Left ventricle myocardium inferior (tissue), 1 donor: ENCODE data around the gene BNIP2. TPM values are rescaled to one million over a fixed set of nuclear protein-coding genes. Genes with fewer than 3 reads are reported as not detected.
A peak's percentile ranks its signal among the peaks of the same experiment; 100 is the strongest.

ENCODE experiments used
- DNase-seq: peaks from one replicate; pipeline ENCODE4 v3.0.0-alpha.2; 2020
- H3K27ac ChIP-seq: fragments of 200-600 bp; replicated peaks from 2 replicates; pipeline ENCODE4 v1.8.0; 2021
- H3K27me3 ChIP-seq: fragments of 200-600 bp; 2 replicates; pipeline ENCODE4 v1.8.0; 2021; ENCODE audit warnings: low read depth
- H3K36me3 ChIP-seq: fragments of 200-600 bp; 2 replicates; pipeline ENCODE4 v1.8.0; 2021
- H3K4me1 ChIP-seq: fragments of 200-600 bp; 2 replicates; pipeline ENCODE4 v1.8.0; 2021
- H3K4me3 ChIP-seq: fragments of 200-600 bp; 2 replicates; pipeline ENCODE4 v1.8.0; 2021; ENCODE audit warnings: mild to moderate bottlenecking, moderate library complexity
- H3K9me3 ChIP-seq: fragments of 200-600 bp; replicated peaks from 2 replicates; pipeline ENCODE4 v1.8.0; 2021
- intact Hi-C: fragments of 100-400 bp; cut with micrococcal nuclease; formaldehyde crosslinking; loops from one replicate; pipeline ENCODE4 v1.11.0; 2022
- total RNA-seq: library from RNA; stranded (reverse); fragmentation: NEBNext Ultra II Directional; extraction: Animal tissue kit (Norgen Biotek cat#: 25700); gene quantifications from one replicate; pipeline ENCODE4 v1.2.1, GENCODE V29; 2021
- TF ChIP-seq, protein P1 (sequence below): fragments of 200-600 bp; IDR thresholded peaks from 2 replicates; pipeline ENCODE4 v1.8.0; 2021; ENCODE audit warnings: antibody characterized with exemption, mild to moderate bottlenecking, borderline replicate concordance
- donor health status: DM: no; HTN: yes; CAD: no; lungs with severe emphysema.

BNIP2 gene
- total RNA-seq, 1 donor from 2014 or later = 78.0 TPM

DNA sequence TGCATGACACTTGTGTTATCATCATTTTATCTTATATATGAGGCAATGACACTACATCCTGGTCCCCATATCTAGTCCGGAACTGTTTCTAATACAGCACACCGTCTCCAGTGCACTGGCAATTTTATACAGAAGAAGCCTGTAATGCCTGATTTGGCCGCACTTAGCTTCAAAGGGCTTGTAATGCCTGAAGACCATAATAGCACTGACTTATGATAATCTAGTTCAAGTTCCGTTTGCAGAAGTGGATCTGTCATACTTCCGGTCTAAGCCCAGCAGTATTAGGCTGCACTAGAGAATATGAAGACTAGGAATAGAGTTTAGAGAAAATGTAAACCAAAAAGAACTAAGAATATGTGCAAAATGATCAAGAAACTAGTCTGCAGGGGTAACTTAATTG lies 1.3 kb downstream of the BNIP2 start:
- H3K4me1 ChIP-seq = peaks cover 62% of the 10 kb centered on the region
- H3K36me3 ChIP-seq = peaks cover 6% of the 10 kb centered on the region
- DNase-seq = no peak
- TF ChIP-seq, protein P1, sequence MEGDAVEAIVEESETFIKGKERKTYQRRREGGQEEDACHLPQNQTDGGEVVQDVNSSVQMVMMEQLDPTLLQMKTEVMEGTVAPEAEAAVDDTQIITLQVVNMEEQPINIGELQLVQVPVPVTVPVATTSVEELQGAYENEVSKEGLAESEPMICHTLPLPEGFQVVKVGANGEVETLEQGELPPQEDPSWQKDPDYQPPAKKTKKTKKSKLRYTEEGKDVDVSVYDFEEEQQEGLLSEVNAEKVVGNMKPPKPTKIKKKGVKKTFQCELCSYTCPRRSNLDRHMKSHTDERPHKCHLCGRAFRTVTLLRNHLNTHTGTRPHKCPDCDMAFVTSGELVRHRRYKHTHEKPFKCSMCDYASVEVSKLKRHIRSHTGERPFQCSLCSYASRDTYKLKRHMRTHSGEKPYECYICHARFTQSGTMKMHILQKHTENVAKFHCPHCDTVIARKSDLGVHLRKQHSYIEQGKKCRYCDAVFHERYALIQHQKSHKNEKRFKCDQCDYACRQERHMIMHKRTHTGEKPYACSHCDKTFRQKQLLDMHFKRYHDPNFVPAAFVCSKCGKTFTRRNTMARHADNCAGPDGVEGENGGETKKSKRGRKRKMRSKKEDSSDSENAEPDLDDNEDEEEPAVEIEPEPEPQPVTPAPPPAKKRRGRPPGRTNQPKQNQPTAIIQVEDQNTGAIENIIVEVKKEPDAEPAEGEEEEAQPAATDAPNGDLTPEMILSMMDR = no peak
- intact Hi-C loops = no loop called here
- H3K27ac ChIP-seq = peak overlapping the region; percentile 99
- no peaks in the 10 kb centered on the region for H3K9me3 ChIP-seq
- peak overlapping the region; percentile 96 for H3K4me3 ChIP-seq
- no peaks in the 10 kb centered on the region for H3K27me3 ChIP-seq

- intact Hi-C loops = no loop called here
- TF ChIP-seq, protein P1 = no peak
- H3K27ac ChIP-seq = peak overlapping the region; percentile 99
- H3K9me3 ChIP-seq = no peaks in the 10 kb centered on the region
- peak overlapping the region; percentile 96 for H3K4me3 ChIP-seq
- peaks cover 62% of the 10 kb centered on the region for H3K4me1 ChIP-seq
- peaks cover 16% of the 10 kb centered on the region for H3K36me3 ChIP-seq
- no peak for DNase-seq
- H3K27me3 ChIP-seq = no peaks in the 10 kb centered on the region
These were observed 2.7 kb downstream of the BNIP2 start for GRCh38 chr15:59686389-59686788.

DNA sequence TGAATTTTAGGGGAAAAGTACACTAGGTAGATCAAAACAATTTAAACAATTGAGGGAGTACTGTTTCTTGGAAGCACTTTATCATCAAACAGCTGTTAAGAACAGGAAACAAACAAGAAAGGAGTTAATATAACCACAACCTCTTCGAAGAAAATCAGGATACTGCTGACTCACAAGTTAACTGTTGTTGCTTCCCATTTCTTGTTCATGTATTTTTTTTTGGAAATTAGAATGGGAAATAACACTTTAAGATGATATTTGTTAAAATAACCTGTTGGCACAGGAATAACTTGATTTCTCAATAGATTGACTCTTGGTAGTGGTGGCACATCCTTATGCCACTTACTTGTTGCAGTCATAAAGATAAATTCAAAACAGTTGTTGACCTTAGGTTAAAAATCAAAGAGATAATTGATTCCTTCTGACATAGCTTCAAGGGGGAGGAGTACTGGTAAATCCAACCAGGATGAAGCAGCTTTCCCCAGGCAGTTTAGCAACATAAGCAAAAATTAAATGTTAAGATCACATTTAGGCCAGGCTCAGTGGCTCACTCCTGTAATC lies 3.3 kb downstream of the BNIP2 start:
- Histone ChIP-seq H3K4me1 (peaks cover 62% of the 10 kb centered on the region), H3K27me3 (no peaks in the 10 kb centered on the region), H3K27ac (peak overlapping the region; percentile 99), H3K36me3 (peaks cover 22% of the 10 kb centered on the region), H3K4me3 (peak overlapping the region; percentile 96), H3K9me3 (no peaks in the 10 kb centered on the region)
- TF ChIP-seq, protein P1 = no peak
- no peak for DNase-seq
- intact Hi-C loops = no loop called here

DNA sequence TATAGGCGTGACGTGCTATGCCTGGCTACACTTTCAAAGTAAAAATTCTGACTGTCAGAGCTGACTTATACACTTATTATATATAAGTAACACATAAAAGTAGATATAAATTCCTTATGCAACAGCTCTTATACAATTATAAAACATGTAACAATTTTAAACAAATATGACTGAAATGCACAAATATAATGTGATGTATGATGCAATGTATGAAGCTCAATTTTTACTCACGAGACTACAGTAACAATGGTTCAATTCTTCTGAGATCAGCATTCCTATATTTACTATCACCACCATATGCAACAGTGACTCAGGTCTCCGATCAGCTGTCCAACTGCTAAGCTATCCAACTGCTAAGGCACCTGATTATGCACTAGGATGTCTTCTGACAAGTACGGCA lies 8.2 kb downstream of the BNIP2 start:
- Histone ChIP-seq H3K27ac (no peak overlapping the region), H3K4me3 (no peak overlapping the region), H3K4me1 (peaks cover 22% of the 10 kb centered on the region), H3K27me3 (no peaks in the 10 kb centered on the region), H3K36me3 (peaks cover 65% of the 10 kb centered on the region), H3K9me3 (no peaks in the 10 kb centered on the region)
- intact Hi-C loops = no loop called here
- DNase-seq = no peak
- TF ChIP-seq, protein P1 = no peak

GRCh38 chr15:59680346-59680745 lies 8.8 kb downstream of the BNIP2 start:
- H3K36me3 ChIP-seq = peaks cover 70% of the 10 kb centered on the region
- no peak overlapping the region for H3K27ac ChIP-seq
- no peak for DNase-seq
- H3K9me3 ChIP-seq = no peaks in the 10 kb centered on the region
- TF ChIP-seq, protein P1 = no peak
- intact Hi-C loops = no loop called here
- no peak overlapping the region for H3K4me3 ChIP-seq
- H3K4me1 ChIP-seq = peaks cover 16% of the 10 kb centered on the region
- no peaks in the 10 kb centered on the region for H3K27me3 ChIP-seq
